ENCODE results near the gene MN1. TPM values are rescaled to one million over a fixed set of nuclear protein-coding genes. Genes with fewer than 3 reads are reported as not detected.

Gene MN1
- total RNA-seq, 1 donor from 2014 or later = 0.07 TPM

DNA sequence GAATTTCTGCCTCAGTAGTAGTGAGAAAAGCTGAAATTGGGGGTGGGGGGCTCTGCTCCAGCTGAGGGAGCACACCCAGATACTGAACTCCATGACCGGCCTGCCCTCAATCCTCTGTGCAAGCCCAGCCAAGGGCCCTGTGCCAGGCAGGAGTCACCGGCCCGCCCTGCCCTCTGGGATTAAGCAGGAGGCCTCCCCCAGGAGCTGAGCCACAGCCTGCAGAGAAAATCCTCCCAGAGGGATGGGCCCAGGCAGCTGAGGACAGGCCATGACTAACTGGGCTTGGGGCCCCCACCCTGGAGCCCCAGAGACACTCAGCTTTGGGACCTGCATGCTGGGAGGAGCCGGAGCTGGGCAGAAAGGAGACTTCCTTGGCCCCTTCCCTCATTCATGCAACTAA lies 48.8 kb downstream of the MN1 start:
- TF ChIP-seq, protein P1, sequence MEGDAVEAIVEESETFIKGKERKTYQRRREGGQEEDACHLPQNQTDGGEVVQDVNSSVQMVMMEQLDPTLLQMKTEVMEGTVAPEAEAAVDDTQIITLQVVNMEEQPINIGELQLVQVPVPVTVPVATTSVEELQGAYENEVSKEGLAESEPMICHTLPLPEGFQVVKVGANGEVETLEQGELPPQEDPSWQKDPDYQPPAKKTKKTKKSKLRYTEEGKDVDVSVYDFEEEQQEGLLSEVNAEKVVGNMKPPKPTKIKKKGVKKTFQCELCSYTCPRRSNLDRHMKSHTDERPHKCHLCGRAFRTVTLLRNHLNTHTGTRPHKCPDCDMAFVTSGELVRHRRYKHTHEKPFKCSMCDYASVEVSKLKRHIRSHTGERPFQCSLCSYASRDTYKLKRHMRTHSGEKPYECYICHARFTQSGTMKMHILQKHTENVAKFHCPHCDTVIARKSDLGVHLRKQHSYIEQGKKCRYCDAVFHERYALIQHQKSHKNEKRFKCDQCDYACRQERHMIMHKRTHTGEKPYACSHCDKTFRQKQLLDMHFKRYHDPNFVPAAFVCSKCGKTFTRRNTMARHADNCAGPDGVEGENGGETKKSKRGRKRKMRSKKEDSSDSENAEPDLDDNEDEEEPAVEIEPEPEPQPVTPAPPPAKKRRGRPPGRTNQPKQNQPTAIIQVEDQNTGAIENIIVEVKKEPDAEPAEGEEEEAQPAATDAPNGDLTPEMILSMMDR (IDR thresholded peaks at IDR 0.05) = no peak
- POLR2A ChIA-PET = no interaction called here
- Mint-ChIP-seq H3K4me3 (no peak overlapping the region), H3K36me3 (ENCODE audit: low read depth) (no peaks in the 10 kb centered on the region), H3K27me3 (no peaks in the 10 kb centered on the region), H3K27ac (no peak overlapping the region), H3K9me3 (no peaks in the 10 kb centered on the region), H3K4me1 (no peaks in the 10 kb centered on the region)
- ATAC-seq (ENCODE audit: low read depth) (no peak), DNase-seq (no peak)
- CTCF ChIA-PET = no interaction called here
- intact Hi-C loops (cut with micrococcal nuclease) = no loop called here

DNA sequence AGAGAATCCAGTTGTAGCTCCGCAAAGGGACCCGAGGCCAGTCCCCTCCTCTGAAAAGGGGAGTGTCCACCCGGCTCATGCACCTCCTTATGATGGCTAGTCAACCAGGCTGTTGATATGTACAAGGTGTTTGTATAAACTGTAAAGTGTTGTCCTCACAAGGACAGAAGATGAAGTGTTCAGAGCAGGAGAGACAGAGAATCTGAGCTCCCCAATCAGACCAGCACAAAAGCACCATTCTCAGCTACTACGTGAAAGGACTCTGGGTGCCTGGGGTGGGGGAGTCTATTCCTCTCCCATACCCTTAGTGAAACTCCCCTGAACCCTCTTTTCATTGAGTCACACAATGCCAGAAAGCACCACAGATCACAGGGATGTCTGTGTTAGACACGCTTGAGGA lies 49.4 kb downstream of the MN1 start:
- Mint-ChIP-seq H3K27ac (no peak overlapping the region), H3K4me1 (no peaks in the 10 kb centered on the region), H3K27me3 (no peaks in the 10 kb centered on the region), H3K9me3 (no peaks in the 10 kb centered on the region), H3K4me3 (no peak overlapping the region), H3K36me3 (ENCODE audit: low read depth) (no peaks in the 10 kb centered on the region)
- DNase-seq = no peak
- ATAC-seq (ENCODE audit: low read depth) = no peak
- POLR2A ChIA-PET = no interaction called here
- TF ChIP-seq, protein P1 (IDR thresholded peaks at IDR 0.05) = no peak
- CTCF ChIA-PET = no interaction called here
- intact Hi-C loops (cut with micrococcal nuclease) = no loop called here

DNA sequence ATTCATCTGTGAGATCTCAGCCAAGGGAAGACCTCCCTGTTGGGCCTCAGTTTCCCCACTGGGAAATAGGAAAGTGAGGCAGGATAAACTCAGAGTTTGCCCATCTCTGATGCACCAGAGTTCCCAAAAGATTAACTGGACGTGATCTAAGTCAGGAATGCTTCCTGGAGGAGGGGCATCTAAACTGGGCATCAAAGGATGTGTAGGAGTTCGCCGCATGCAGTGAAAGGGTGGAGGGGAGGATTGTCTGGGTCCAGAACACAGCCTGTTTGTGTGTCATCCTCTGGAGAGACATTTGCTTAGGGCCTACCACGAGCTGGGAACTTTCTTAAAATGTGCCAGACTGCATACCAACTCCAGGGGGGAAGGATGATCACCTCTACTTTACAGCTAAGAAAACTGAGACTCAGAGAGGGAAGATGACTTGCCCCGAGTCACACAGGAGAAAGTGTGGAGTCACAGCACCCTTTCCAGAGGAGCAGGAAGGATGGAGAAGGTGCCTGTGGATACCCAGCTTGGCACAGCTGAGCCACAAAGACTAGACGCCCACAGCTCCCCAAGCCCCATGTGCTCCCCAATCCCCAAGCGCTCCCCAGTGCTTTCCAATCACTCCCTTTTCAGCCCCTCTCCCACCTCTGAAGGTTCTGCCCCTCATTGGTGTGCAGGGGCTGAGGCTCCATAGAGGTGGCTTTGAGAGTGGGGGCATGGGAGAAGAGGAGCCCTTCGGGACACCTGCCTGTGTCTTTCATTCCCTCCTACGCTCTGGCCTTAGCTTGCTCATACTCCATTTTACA lies 50.1 kb downstream of the MN1 start:
- ChIA-PET CTCF (no interaction called here), POLR2A (no interaction called here)
- TF ChIP-seq, protein P1 (IDR thresholded peaks at IDR 0.05) = no peak
- no peak for ATAC-seq (ENCODE audit: low read depth)
- no peaks in the 10 kb centered on the region for H3K4me1 Mint-ChIP-seq
- intact Hi-C loops (cut with micrococcal nuclease) = no loop called here
- H3K36me3 Mint-ChIP-seq (ENCODE audit: low read depth) = no peaks in the 10 kb centered on the region
- H3K9me3 Mint-ChIP-seq = no peaks in the 10 kb centered on the region
- no peak for DNase-seq
- H3K27ac Mint-ChIP-seq = no peak overlapping the region
- no peak overlapping the region for H3K4me3 Mint-ChIP-seq
- H3K27me3 Mint-ChIP-seq = no peaks in the 10 kb centered on the region

DNA sequence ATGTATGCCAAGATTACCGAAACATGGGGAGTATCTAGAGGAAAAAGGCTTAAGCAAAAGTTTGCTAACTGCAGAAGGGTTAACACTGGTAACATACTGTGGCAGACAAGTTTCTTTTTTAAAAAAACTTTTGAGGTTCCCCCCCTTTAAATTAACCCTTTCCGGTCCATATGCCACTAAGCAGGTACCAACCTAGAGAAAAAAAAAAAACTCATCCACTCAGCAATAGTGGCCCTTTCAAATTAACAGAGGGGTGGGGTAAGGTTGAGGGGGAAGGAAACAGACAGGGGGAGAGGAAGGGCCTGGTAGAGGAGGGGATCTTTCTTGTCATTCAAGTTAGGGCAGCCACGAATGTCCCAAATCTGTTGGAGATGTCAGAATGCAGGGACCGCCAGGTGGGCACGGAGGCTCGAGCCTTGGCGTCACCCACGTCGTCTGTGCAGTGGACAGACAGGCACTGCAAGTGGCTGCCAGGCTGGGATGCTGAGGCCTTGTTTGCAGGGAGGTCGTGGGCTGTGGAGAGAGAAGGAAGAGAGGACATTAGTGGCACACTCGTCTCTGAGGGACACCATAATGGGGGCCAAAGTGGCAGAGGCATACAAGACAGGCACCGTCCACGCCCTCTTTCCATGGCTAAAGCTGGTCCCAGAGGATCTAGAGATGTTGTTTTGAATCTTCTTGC lies 50.8 kb downstream of the MN1 start:
- no peak overlapping the region for H3K4me3 Mint-ChIP-seq
- POLR2A ChIA-PET = no interaction called here
- intact Hi-C loops (cut with micrococcal nuclease) = no loop called here
- H3K9me3 Mint-ChIP-seq = no peaks in the 10 kb centered on the region
- no peaks in the 10 kb centered on the region for H3K27me3 Mint-ChIP-seq
- DNase-seq = no peak
- CTCF ChIA-PET = no interaction called here
- TF ChIP-seq, protein P1 (IDR thresholded peaks at IDR 0.05) = no peak
- H3K27ac Mint-ChIP-seq = no peak overlapping the region
- no peaks in the 10 kb centered on the region for H3K36me3 Mint-ChIP-seq (ENCODE audit: low read depth)
- no peaks in the 10 kb centered on the region for H3K4me1 Mint-ChIP-seq
- no peak for ATAC-seq (ENCODE audit: low read depth)

DNA sequence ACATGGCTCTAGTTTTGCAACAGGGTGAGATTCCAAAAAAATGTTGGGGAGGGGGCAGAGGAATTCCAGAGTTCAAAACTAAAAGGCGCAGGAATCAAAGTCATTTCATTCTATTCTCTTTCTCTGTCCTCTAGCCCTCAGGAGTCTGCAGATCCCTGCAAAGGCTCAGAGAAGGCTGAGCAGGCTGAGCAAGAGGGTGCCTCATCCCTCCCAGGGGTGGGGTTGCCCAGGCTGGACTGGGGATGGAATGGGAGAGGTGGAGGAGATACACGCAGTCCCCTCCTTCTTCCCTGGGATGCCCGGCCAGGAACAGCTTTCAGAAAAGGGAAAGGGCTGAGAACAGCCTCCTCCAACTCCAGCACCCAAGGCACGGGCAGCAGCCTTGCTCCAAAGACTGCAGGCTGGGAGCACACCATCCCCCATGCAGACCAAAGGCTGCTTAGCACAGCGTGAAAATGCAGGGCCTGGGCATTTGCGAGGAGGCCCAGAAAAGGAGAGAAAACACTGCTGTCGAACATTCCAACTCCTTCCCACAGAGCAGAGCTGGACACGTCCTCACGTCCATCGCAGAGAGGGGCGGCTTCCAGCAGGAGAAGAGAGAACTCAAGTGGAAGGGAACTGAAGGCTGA lies 51.8 kb downstream of the MN1 start:
- ATAC-seq (ENCODE audit: low read depth) = no peak
- Mint-ChIP-seq H3K4me1 (no peaks in the 10 kb centered on the region), H3K27me3 (no peaks in the 10 kb centered on the region), H3K4me3 (no peak overlapping the region), H3K36me3 (ENCODE audit: low read depth) (no peaks in the 10 kb centered on the region), H3K9me3 (no peaks in the 10 kb centered on the region), H3K27ac (no peak overlapping the region)
- intact Hi-C loops (cut with micrococcal nuclease) = no loop called here
- ChIA-PET POLR2A (no interaction called here), CTCF (no interaction called here)
- no peak for DNase-seq
- TF ChIP-seq, protein P1 (IDR thresholded peaks at IDR 0.05) = no peak

Measured in activated B cell treated with CpG ODN at 0.5 μM for 24 hours (primary cell).